Muscle of leg (tissue), 16 donors: ENCODE results near the gene RPS29. TPM values are rescaled to one million over a fixed set of nuclear protein-coding genes. Genes with fewer than 3 reads are reported as not detected.
A peak's percentile ranks its signal among the peaks of the same experiment; 100 is the strongest.

ENCODE experiments used
- DNase-seq: peaks from one replicate; pipeline ENCODE4 v3.0.0; 2013
- H3K27ac ChIP-seq: one replicate; pipeline ENCODE4 v1.5.1; 2013; ENCODE audit warnings: mild to moderate bottlenecking, low read length, control low read depth
- H3K27me3 ChIP-seq: one replicate; pipeline ENCODE4 v1.6.1; 2013; ENCODE audit warnings: low read length; ENCODE audit not compliant: control insufficient read depth, insufficient read depth
- H3K36me3 ChIP-seq: one replicate; pipeline ENCODE4 v1.6.1; 2013; ENCODE audit warnings: low read length; ENCODE audit not compliant: control insufficient read depth, insufficient read depth
- H3K4me1 ChIP-seq: one replicate; pipeline ENCODE4 v1.6.1; 2013; ENCODE audit warnings: low read length; ENCODE audit not compliant: control insufficient read depth, insufficient read depth
- H3K4me3 ChIP-seq: one replicate; pipeline ENCODE4 v1.5.1; 2013; ENCODE audit warnings: low read length, control low read depth
- H3K9me3 ChIP-seq: replicated peaks from 2 replicates; pipeline ENCODE4 v1.6.1; 2013; ENCODE audit warnings: low read depth, low read length; ENCODE audit not compliant: control insufficient read depth
- WGBS: methylation state at CpG from one replicate; pipeline ENCODE4 v1.1.5; 2013; ENCODE audit warnings: missing lambda C conversion rate; ENCODE audit not compliant: insufficient coverage; 5-methylcytosine and 5-hydroxymethylcytosine counted together
- long read RNA-seq, 11 donors: transcript quantifications; one replicate each; lab custom pipeline, GENCODE V29; 2026
- polyA plus RNA-seq, 8 donors: library from polyadenylated mRNA; unstranded; fragments of 120-200 nt; gene quantifications; one replicate each; pipeline versions ENCODE4 v1.2.1 to v1.2.3, GENCODE V29; 2013; ENCODE audit warnings: inconsistent platforms in 1 of 8, low replicate concordance in 1 of 8; ENCODE audit not compliant: insufficient read length in 8 of 8, insufficient read depth in 1 of 8
- total RNA-seq: library from RNA; stranded (reverse); fragments of 120-200 nt; gene quantifications from one replicate; pipeline ENCODE4 v1.2.4, GENCODE V29; 2013

Gene RPS29
- 5,655 TPM for total RNA-seq
- 1,000 to 10,000 TPM; 1,855 to 3,045 (median 2,186) TPM for polyA plus RNA-seq
- long read RNA-seq, donor 1, full-length matches to known transcripts, result 1,099 of 1,111 reads
- long read RNA-seq, donor 1, partial matches to known transcripts, result 12 of 1,111 reads
- long read RNA-seq, donor 1, other reads (novel, unspliced or antisense), result 0 of 1,111 reads
- long read RNA-seq, donor 2, full-length matches to known transcripts, result 339 of 344 reads
- long read RNA-seq, donor 2, partial matches to known transcripts, result 5 of 344 reads
- long read RNA-seq, donor 2, other reads (novel, unspliced or antisense), result 0 of 344 reads
- long read RNA-seq, donor 3, full-length matches to known transcripts, result 1,359 of 1,376 reads
- long read RNA-seq, donor 3, partial matches to known transcripts, result 11 of 1,376 reads
- long read RNA-seq, donor 3, other reads (novel, unspliced or antisense), result 6 of 1,376 reads
- long read RNA-seq, donor 4, full-length matches to known transcripts, result 1,612 of 1,612 reads
- long read RNA-seq, donor 4, partial matches to known transcripts, result 0 of 1,612 reads
- long read RNA-seq, donor 4, other reads (novel, unspliced or antisense), result 0 of 1,612 reads
- long read RNA-seq, donor 5, full-length matches to known transcripts, result 4,455 of 4,460 reads
- long read RNA-seq, donor 5, partial matches to known transcripts, result 0 of 4,460 reads
- long read RNA-seq, donor 5, other reads (novel, unspliced or antisense), result 5 of 4,460 reads
- long read RNA-seq, donor 6, full-length matches to known transcripts, result 5,326 of 5,363 reads
- long read RNA-seq, donor 6, partial matches to known transcripts, result 25 of 5,363 reads
- long read RNA-seq, donor 6, other reads (novel, unspliced or antisense), result 12 of 5,363 reads
- long read RNA-seq, donor 7, full-length matches to known transcripts, result 3,767 of 3,787 reads
- long read RNA-seq, donor 7, partial matches to known transcripts, result 20 of 3,787 reads
- long read RNA-seq, donor 7, other reads (novel, unspliced or antisense), result 0 of 3,787 reads
- long read RNA-seq, donor 8, full-length matches to known transcripts, result 3,436 of 3,463 reads
- long read RNA-seq, donor 8, partial matches to known transcripts, result 27 of 3,463 reads
- long read RNA-seq, donor 8, other reads (novel, unspliced or antisense), result 0 of 3,463 reads
- long read RNA-seq, donor 9, full-length matches to known transcripts, result 2,926 of 2,949 reads
- long read RNA-seq, donor 9, partial matches to known transcripts, result 18 of 2,949 reads
- long read RNA-seq, donor 9, other reads (novel, unspliced or antisense), result 5 of 2,949 reads
- long read RNA-seq, donor 10, full-length matches to known transcripts, result 4,313 of 4,350 reads
- long read RNA-seq, donor 10, partial matches to known transcripts, result 32 of 4,350 reads
- long read RNA-seq, donor 10, other reads (novel, unspliced or antisense), result 5 of 4,350 reads
- long read RNA-seq, donor 11, full-length matches to known transcripts, result 2,876 of 2,898 reads
- long read RNA-seq, donor 11, partial matches to known transcripts, result 22 of 2,898 reads
- long read RNA-seq, donor 11, other reads (novel, unspliced or antisense), result 0 of 2,898 reads

- Histone ChIP-seq H3K9me3 (no peaks in the 10 kb centered on the region), H3K27ac (peak within 1 kb of the TSS; percentile 98), H3K4me3 (peak within 1 kb of the TSS; percentile 97), H3K4me1 (peaks cover 13% of the 10 kb centered on the region), H3K36me3 (peaks cover 18% of the 10 kb centered on the region), H3K27me3 (no peaks in the 10 kb centered on the region)
- under 1% methylated on average over 40 of the region's 55 CpGs for WGBS
- DNase-seq, result peak; percentile 100
Measured at GRCh38 chr14:49585803-49586672, at the start of gene RPS29. TSS of gene RPS29 (minus strand) at chr14:49586380. CDS start at chr14:49586346, 34 bp downstream.

- H3K27ac ChIP-seq, result peak within 1 kb of the TSS; percentile 98
- peak within 1 kb of the TSS; percentile 84 for H3K4me3 ChIP-seq
- WGBS, result under 1% methylated on average over 72 of the region's 80 CpGs
- peaks cover 13% of the 10 kb centered on the region for H3K36me3 ChIP-seq
- H3K27me3 ChIP-seq, result no peaks in the 10 kb centered on the region
- H3K9me3 ChIP-seq, result no peaks in the 10 kb centered on the region
- H3K4me1 ChIP-seq, result peaks cover 7% of the 10 kb centered on the region
- DNase-seq, result peak; percentile 90
Measured at GRCh38 chr14:49634547-49635334, 48.6 kb upstream of the RPS29 start, which contains the start of gene DNAAF2. TSS of gene DNAAF2 (minus strand) at chr14:49635244. CDS start at chr14:49635149, 95 bp downstream.

- Histone ChIP-seq H3K4me3 (peak overlapping the region; percentile 84), H3K27me3 (no peaks in the 10 kb centered on the region), H3K4me1 (peaks cover 7% of the 10 kb centered on the region), H3K9me3 (no peaks in the 10 kb centered on the region), H3K27ac (peak overlapping the region; percentile 98), H3K36me3 (peaks cover 7% of the 10 kb centered on the region)
- DNase-seq, result peak; percentile 98
- under 1% methylated on average over 92 of the region's 101 CpGs for WGBS
Measured at GRCh38 chr14:49633640-49634546, 47.7 kb upstream of the RPS29 start.

- WGBS, result no CpG with 5 or more reads among the region's 6 CpGs
- H3K4me1 ChIP-seq, result peaks cover 13% of the 10 kb centered on the region
- DNase-seq, result no peak
- H3K27ac ChIP-seq, result peak overlapping the region; percentile 7
- no peaks in the 10 kb centered on the region for H3K9me3 ChIP-seq
- no peak overlapping the region for H3K4me3 ChIP-seq
- H3K27me3 ChIP-seq, result no peaks in the 10 kb centered on the region
- peaks cover 19% of the 10 kb centered on the region for H3K36me3 ChIP-seq
Measured at GRCh38 chr14:49623941-49624839, 38.0 kb upstream of the RPS29 start.

GRCh38 chr14:49623387-49623786 is 37.2 kb upstream of the RPS29 start:
- DNase-seq, result no peak
- Histone ChIP-seq H3K27me3 (no peaks in the 10 kb centered on the region), H3K4me1 (peaks cover 13% of the 10 kb centered on the region), H3K27ac (no peak overlapping the region), H3K36me3 (peaks cover 19% of the 10 kb centered on the region), H3K9me3 (no peaks in the 10 kb centered on the region), H3K4me3 (no peak overlapping the region)
- WGBS, result no CpG with 5 or more reads among the region's 3 CpGs

GRCh38 chr14:49622022-49622607 is 35.9 kb upstream of the RPS29 start:
- peak overlapping the region; percentile 74 for H3K4me3 ChIP-seq

More at GRCh38 chr14:49622022-49622607, 35.9 kb upstream of the RPS29 start:
- Histone ChIP-seq H3K36me3 (peaks cover 30% of the 10 kb centered on the region), H3K9me3 (no peaks in the 10 kb centered on the region), H3K4me1 (peaks cover 13% of the 10 kb centered on the region), H3K27me3 (no peaks in the 10 kb centered on the region), H3K27ac (no peak overlapping the region)
- 59% methylated on average over 3 of the region's 3 CpGs for WGBS
- DNase-seq, result no peak
